PC-9 (cell line): ENCODE results near the gene ZNF793.

ENCODE experiments used
- CTCF ChIP-seq: fragments of 200-600 bp; sonication (generic); conservative IDR thresholded peaks from 2 replicates; pipeline ENCODE4 v1.6.1; 2017; ENCODE audit warnings: mixed run types, antibody characterized with exemption, mild to moderate bottlenecking, moderate library complexity
- EZH2 ChIP-seq: fragments of 200-600 bp; sonication (generic); IDR thresholded peaks from 2 replicates; pipeline ENCODE4 v1.8.0; 2017; ENCODE audit warnings: antibody characterized with exemption, low read depth

GRCh38 chr19:37507167-37507464 lies 377 bp downstream of the ZNF793 start:
- no peak for TF ChIP-seq EZH2
- no peak for TF ChIP-seq CTCF
